Stimulated activated naive CD8-positive, alpha-beta T cell treated with anti-CD3 and anti-CD28 coated beads, Interleukin-15, Interleukin-2, amounts not matched to agents 100 ng/mL and 50 ng/mL, for 24 hours (primary cell): ENCODE results near the gene GPS2.
A peak's percentile ranks its signal among the peaks of the same experiment; 100 is the strongest.
"Not testable (repeated sequence)": the region's sequence is repeated elsewhere in the genome, so short reads cannot be mapped to it uniquely, and the experiment has no call there.

ENCODE experiments used
- H3K27ac Mint-ChIP-seq: one replicate; pipeline ENCODE4 v1.8.0; 2021; ENCODE audit warnings: mild to moderate bottlenecking, mixed read lengths
- H3K27me3 Mint-ChIP-seq: one replicate; pipeline ENCODE4 v1.8.0; 2021; ENCODE audit warnings: mixed read lengths
- H3K36me3 Mint-ChIP-seq: one replicate; pipeline ENCODE4 v1.8.0; 2021; ENCODE audit warnings: low read depth, mixed read lengths
- H3K4me1 Mint-ChIP-seq: one replicate; pipeline ENCODE4 v1.8.0; 2021; ENCODE audit warnings: low read depth, mixed read lengths
- H3K4me3 Mint-ChIP-seq: one replicate; pipeline ENCODE4 v1.8.0; 2021; ENCODE audit warnings: mild to moderate bottlenecking, mixed read lengths
- H3K9me3 Mint-ChIP-seq: one replicate; pipeline ENCODE4 v1.8.0; 2021; ENCODE audit warnings: mixed read lengths

GPS2 gene

GRCh38 chr17:7347630-7348477 lies 32.7 kb upstream of the GPS2 start:
- H3K27ac Mint-ChIP-seq, result peak overlapping the region; percentile 31
- no peaks in the 10 kb centered on the region for H3K9me3 Mint-ChIP-seq
- H3K4me1 Mint-ChIP-seq, result peaks cover 27% of the 10 kb centered on the region
- no peak overlapping the region for H3K4me3 Mint-ChIP-seq
- peaks cover 35% of the 10 kb centered on the region for H3K36me3 Mint-ChIP-seq
- no peaks in the 10 kb centered on the region for H3K27me3 Mint-ChIP-seq

- no peaks in the 10 kb centered on the region for H3K27me3 Mint-ChIP-seq
- H3K27ac Mint-ChIP-seq, result no peak overlapping the region
- H3K36me3 Mint-ChIP-seq, result peaks cover 40% of the 10 kb centered on the region
- H3K9me3 Mint-ChIP-seq, result no peaks in the 10 kb centered on the region
- no peak overlapping the region for H3K4me3 Mint-ChIP-seq
- H3K4me1 Mint-ChIP-seq, result peaks cover 21% of the 10 kb centered on the region
These were observed 31.8 kb upstream of the GPS2 start for GRCh38 chr17:7346761-7347614.

- Mint-ChIP-seq H3K4me1 (peaks cover 19% of the 10 kb centered on the region), H3K36me3 (peaks cover 45% of the 10 kb centered on the region), H3K4me3 (no peak overlapping the region), H3K9me3 (no peaks in the 10 kb centered on the region), H3K27me3 (no peaks in the 10 kb centered on the region), H3K27ac (peak overlapping the region; percentile 17)
These were observed 28.1 kb upstream of the GPS2 start for GRCh38 chr17:7343250-7343649.

DNA sequence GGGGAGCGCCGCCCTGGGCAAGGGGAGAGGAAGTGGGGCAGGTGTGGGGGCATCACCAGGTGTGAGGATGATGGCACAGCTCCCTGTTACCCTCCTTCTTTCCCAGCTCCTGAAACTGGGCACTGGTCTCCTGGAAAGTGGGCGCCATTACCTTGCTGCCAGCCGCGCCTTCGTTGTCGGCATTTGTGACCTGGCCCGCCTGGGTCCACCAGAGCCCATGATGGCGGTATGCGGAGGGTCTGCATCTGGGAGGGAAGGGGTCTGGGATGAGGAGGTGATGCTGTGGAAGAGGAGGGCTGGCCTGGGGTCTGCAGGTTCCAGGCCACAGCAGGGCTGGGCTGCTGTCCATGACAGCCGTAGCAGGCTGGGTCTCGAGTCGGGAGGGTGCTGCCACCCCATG lies 26.7 kb upstream of the GPS2 start:
- Mint-ChIP-seq H3K9me3 (no peaks in the 10 kb centered on the region), H3K4me3 (no peak overlapping the region), H3K4me1 (peaks cover 31% of the 10 kb centered on the region), H3K27me3 (no peaks in the 10 kb centered on the region), H3K36me3 (peaks cover 49% of the 10 kb centered on the region), H3K27ac (no peak overlapping the region)

GRCh38 chr17:7340179-7340578 lies 25.0 kb upstream of the GPS2 start:
- Mint-ChIP-seq H3K9me3 (no peaks in the 10 kb centered on the region), H3K27me3 (no peaks in the 10 kb centered on the region), H3K36me3 (peaks cover 40% of the 10 kb centered on the region), H3K4me1 (peaks cover 42% of the 10 kb centered on the region), H3K4me3 (no peak overlapping the region), H3K27ac (peak overlapping the region; percentile 8)

GRCh38 chr17:7337600-7337999 lies 22.4 kb upstream of the GPS2 start:
- peak overlapping the region; percentile 88 for H3K27ac Mint-ChIP-seq
- H3K4me1 Mint-ChIP-seq, result peaks cover 50% of the 10 kb centered on the region
- H3K36me3 Mint-ChIP-seq, result peaks cover 35% of the 10 kb centered on the region
- H3K9me3 Mint-ChIP-seq, H3K27me3 Mint-ChIP-seq: not testable (repeated sequence)
- H3K4me3 Mint-ChIP-seq, result peak overlapping the region; percentile 93

DNA sequence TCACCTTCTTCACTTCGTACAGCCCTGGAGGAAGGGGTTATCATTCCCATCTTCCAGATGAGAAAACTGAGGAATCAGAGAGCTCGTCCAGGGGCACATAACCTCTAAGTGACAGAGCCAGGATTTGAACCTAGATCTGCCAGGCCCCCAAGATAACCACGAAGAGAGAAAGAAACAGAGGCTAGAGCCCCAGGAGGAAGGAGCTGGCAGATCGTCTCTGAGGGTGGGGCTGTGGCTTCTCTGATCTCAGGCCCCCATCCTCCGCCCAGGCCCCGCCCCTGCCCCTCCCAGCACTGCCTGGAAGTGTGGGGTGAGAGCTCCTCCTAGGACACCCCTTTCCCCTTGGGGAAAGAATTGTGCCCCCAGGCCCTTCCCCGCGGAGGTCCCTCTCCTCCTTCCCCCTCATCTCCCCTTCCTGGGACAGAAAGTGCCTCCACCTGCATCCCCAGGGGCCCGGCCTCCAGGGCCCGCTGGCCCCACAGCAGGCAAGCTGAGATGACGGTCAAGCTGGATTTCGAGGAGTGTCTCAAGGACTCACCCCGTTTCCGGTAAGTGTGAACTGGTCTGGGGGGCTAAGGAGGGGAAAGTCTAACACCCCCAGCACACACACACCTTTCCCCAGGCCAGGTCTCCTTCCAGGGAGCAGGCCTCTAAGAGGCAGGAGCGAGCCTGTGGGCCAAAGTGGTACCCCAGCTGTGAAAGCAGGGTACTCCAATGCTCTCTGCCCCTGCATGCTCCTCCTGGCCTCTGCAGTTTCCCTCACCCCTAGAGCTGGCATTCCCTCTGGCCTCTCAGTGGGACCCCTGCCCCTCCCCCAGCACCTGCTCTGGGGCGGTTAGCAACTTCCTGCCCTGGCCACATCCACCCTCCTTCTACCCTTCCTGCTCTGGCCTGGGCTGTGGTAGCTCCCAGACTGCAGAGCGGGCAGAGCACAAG lies 21.3 kb upstream of the GPS2 start, which contains the start of gene ACAP1:
Gene ACAP1 (plus strand): TSS at position 290 of the 936 bp plus-strand sequence. CDS start 206 bp downstream, at position 496.
- H3K9me3 Mint-ChIP-seq, result no peaks in the 10 kb centered on the region
- H3K4me1 Mint-ChIP-seq, result peaks cover 55% of the 10 kb centered on the region
- H3K4me3 Mint-ChIP-seq, result peak within 1 kb of the TSS; percentile 93
- H3K27me3 Mint-ChIP-seq, result no peaks in the 10 kb centered on the region
- peak within 1 kb of the TSS; percentile 94 for H3K27ac Mint-ChIP-seq
- H3K36me3 Mint-ChIP-seq, result peaks cover 26% of the 10 kb centered on the region

GRCh38 chr17:7335765-7336164 lies 20.6 kb upstream of the GPS2 start:
- Mint-ChIP-seq H3K4me1 (peaks cover 58% of the 10 kb centered on the region), H3K4me3 (peak overlapping the region; percentile 93), H3K27ac (peak overlapping the region; percentile 94), H3K36me3 (peaks cover 23% of the 10 kb centered on the region)
- H3K27me3 Mint-ChIP-seq, H3K9me3 Mint-ChIP-seq: not testable (repeated sequence)

GRCh38 chr17:7334938-7335538 lies 19.9 kb upstream of the GPS2 start:
- H3K27me3 Mint-ChIP-seq, result no peaks in the 10 kb centered on the region
- H3K36me3 Mint-ChIP-seq, result peaks cover 18% of the 10 kb centered on the region
- H3K4me3 Mint-ChIP-seq, result peak overlapping the region; percentile 93
- H3K27ac Mint-ChIP-seq, result peak overlapping the region; percentile 94
- no peaks in the 10 kb centered on the region for H3K9me3 Mint-ChIP-seq
- peaks cover 58% of the 10 kb centered on the region for H3K4me1 Mint-ChIP-seq

DNA sequence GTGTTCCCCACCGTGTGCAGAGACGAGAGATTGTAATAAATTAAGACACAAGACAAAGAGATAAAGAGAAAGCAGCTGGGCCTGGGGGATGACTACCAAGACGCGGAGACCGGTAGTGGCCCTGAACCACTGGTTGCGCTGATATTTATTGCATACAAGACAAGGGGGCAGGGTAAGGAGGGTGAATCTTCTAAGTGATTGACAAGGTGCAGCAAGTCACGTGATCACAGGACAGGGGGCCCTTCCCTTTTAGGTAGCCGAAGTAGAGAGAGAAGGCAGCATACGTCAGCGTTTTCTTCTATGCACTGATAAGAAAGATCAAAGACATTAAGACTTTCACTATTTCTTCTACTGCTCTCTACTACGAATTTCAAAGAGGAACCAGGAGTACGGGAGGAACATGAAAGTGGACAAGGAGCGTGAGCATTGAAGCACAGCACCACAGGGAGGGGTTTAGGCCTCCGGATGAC lies 17.5 kb upstream of the GPS2 start:
- not testable (repeated sequence) for H3K27me3 Mint-ChIP-seq, H3K36me3 Mint-ChIP-seq, H3K9me3 Mint-ChIP-seq
- Mint-ChIP-seq H3K4me1 (peaks cover 59% of the 10 kb centered on the region), H3K27ac (peak overlapping the region; percentile 73), H3K4me3 (peak overlapping the region; percentile 35)

- H3K27ac Mint-ChIP-seq, result peak overlapping the region; percentile 73
- peaks cover 57% of the 10 kb centered on the region for H3K4me1 Mint-ChIP-seq
- H3K9me3 Mint-ChIP-seq, result no peaks in the 10 kb centered on the region
- no peaks in the 10 kb centered on the region for H3K27me3 Mint-ChIP-seq
- H3K36me3 Mint-ChIP-seq, result peaks cover 2% of the 10 kb centered on the region
- H3K4me3 Mint-ChIP-seq, result no peak overlapping the region
These were observed 17.0 kb upstream of the GPS2 start for GRCh38 chr17:7332111-7332510.

- H3K4me3 Mint-ChIP-seq, result peak overlapping the region; percentile 92
- H3K27ac Mint-ChIP-seq, result no peak overlapping the region
- H3K4me1 Mint-ChIP-seq, result peaks cover 48% of the 10 kb centered on the region
- H3K36me3 Mint-ChIP-seq, result no peaks in the 10 kb centered on the region
- no peaks in the 10 kb centered on the region for H3K9me3 Mint-ChIP-seq
- H3K27me3 Mint-ChIP-seq, result no peaks in the 10 kb centered on the region
These were observed 15.5 kb upstream of the GPS2 start for GRCh38 chr17:7330638-7331015.

DNA sequence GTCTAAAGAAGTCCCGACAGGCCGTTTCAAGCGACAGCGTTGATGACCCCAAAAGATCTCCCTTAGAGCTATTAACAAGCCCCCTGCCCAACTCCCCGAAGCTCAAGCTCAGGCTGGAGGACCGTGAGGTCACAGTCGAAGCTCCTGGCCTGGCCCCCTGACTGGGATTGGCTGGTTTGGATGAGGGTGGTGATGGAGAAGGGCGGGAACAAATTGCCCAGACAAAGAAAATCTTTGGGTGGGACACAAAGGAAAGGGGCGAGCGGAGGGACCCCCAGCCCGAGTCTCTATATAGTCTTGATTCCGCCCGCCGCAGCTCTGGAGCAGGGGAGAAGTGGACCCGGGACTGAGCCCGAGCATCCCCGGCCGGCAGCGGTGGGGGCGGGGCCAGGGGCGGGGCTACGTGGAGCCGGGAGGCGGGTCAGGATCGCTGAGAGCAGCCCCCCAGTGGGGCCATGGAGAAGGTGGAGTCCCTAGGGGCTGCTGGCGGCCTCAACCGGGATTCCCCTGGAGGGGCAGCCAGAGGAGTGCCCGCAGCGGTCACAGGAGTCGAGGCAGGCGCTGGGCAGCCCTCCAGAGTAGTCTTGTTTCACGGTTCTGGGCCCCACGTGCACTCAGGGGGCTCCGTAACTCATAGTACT lies 15.0 kb upstream of the GPS2 start:
- Mint-ChIP-seq H3K4me3 (peak overlapping the region; percentile 92), H3K27me3 (no peaks in the 10 kb centered on the region), H3K27ac (peak overlapping the region; percentile 99), H3K4me1 (peaks cover 43% of the 10 kb centered on the region), H3K9me3 (no peaks in the 10 kb centered on the region), H3K36me3 (no peaks in the 10 kb centered on the region)
